NCI-H187 (cell line): ENCODE results near the gene F7.
"Not testable (repeated sequence)": the region's sequence is repeated elsewhere in the genome, so short reads cannot be mapped to it uniquely, and the experiment has no call there.

ENCODE experiments used
- DNase-seq, 2 experiments: peaks; one replicate each; lab custom pipeline; 2025; lab: John Stamatoyannopoulos, UW

The F7 gene

GRCh38 chr13:113105032-113105920 lies at the start of gene F7:
Gene F7 (plus strand): TSS chr13:113105791. CDS start chr13:113105842, 51 bp downstream.
- DNase-seq = peak in 1 of 2 experiments; percentile 58

- no peak for DNase-seq
Measured at GRCh38 chr13:113057084-113057483, 48.5 kb upstream of the F7 start.

GRCh38 chr13:113057559-113057958 lies 48.0 kb upstream of the F7 start:
- DNase-seq = not testable (repeated sequence)

GRCh38 chr13:113058129-113058987 lies 47.2 kb upstream of the F7 start:
- no peak for DNase-seq

GRCh38 chr13:113058988-113059850 lies 46.4 kb upstream of the F7 start:
- DNase-seq = no peak

- DNase-seq = no peak
Measured at GRCh38 chr13:113059891-113060290, 45.7 kb upstream of the F7 start.

- no peak for DNase-seq
Measured at GRCh38 chr13:113060557-113061270, 44.9 kb upstream of the F7 start.

- DNase-seq = no peak
Measured at GRCh38 chr13:113061271-113061625, 44.3 kb upstream of the F7 start.

GRCh38 chr13:113061796-113062425 lies 43.7 kb upstream of the F7 start:
- no peak for DNase-seq

- no peak for DNase-seq
Measured at GRCh38 chr13:113062691-113063090, 42.9 kb upstream of the F7 start.

GRCh38 chr13:113063091-113063491 lies 42.5 kb upstream of the F7 start:
- no peak for DNase-seq

- peak in 1 of 2 experiments; percentile 65 for DNase-seq
Measured at GRCh38 chr13:113064000-113064533, 41.5 kb upstream of the F7 start.

GRCh38 chr13:113064534-113065405 lies 40.8 kb upstream of the F7 start:
- DNase-seq = peak; percentile 65 to 79

GRCh38 chr13:113065406-113066141 lies 40.0 kb upstream of the F7 start:
- DNase-seq = no peak

GRCh38 chr13:113066142-113066455 lies 39.5 kb upstream of the F7 start:
- DNase-seq = no peak

GRCh38 chr13:113066746-113067145 lies 38.8 kb upstream of the F7 start:
- DNase-seq = no peak

GRCh38 chr13:113069861-113070805 lies 35.5 kb upstream of the F7 start:
- no peak for DNase-seq

GRCh38 chr13:113070855-113071254 lies 34.7 kb upstream of the F7 start:
- DNase-seq = no peak
